ENCODE data around the gene TTC39A. TPM values are rescaled to one million over a fixed set of nuclear protein-coding genes. Genes with fewer than 3 reads are reported as not detected.
A peak's percentile ranks its signal among the peaks of the same experiment; 100 is the strongest.

The TTC39A gene
- total RNA-seq, 1 experiment from 2014 or later: 15.4 TPM

DNA sequence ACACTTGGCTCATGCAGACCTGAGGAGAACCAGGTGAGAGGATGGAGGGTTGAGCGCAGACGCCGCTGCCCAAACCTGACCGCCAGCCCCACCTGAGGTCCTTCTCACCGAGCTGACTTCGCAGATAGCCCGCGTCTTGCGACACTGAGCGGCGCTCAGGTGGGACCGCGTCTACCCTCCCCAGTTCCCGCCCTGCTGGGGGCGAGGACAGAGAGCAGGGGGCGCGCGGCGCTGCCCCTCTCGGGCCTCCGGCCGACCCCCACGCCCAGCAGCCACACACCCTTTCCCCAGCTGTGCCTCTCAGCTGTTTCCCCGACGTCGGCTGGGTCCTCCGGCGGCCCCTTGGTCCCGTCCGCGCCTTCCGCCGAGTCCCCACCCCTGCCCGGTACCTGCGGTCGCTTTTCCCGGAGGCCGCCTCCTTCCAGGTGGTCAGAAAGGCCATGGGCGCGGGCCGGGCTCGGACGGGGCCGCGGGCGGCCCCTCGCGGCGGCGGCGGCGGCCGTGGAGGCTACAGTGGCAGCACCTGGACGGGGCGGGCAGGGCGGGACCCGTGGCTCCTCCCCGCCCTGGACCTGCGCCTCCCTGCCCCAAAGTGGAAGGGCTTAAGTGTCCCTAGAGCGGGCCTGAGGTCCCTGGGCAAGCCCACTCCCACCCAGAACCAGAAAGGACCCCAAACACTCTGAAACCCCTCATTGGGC, 14.4 kb upstream of the TTC39A start:
- RAD21 ChIA-PET (ENCODE audit: low non-redundant PET in 1 of 2, low total read pairs in 2 of 2, uncharacterized antibody in 2 of 2, unreplicated experiment in 2 of 2): no interaction called here
- BruUV-seq (replicated peaks): no TSS peak
- H3K4me3 ChIP-seq (replicated peaks in 1 of 2; ENCODE audit: low read depth in 1 of 2, low read length in 2 of 2): peak overlapping the region; percentile 58 to 61
- intact Hi-C loops (cut with micrococcal nuclease): no loop called here
- H3K9me2 ChIP-seq (ENCODE audit: insufficient read depth): no peaks in the 10 kb centered on the region
- ATAC-seq (peak; percentile 95), DNase-seq (ENCODE audit: low read depth, low spot score) (no peak)
- H3K27ac ChIP-seq (ENCODE audit: low read depth, low read length): peak overlapping the region; percentile 33; the same call in 1 of the 2 replicates
- peak overlapping the region; percentile 86 for H3K4me2 ChIP-seq (ENCODE audit: low read length)
- no peaks in the 10 kb centered on the region for H3K27me3 ChIP-seq (ENCODE audit: insufficient read depth, low read length)
- no peaks in the 10 kb centered on the region for H3K9me3 ChIP-seq (ENCODE audit: control insufficient read depth in 1 of 2, insufficient read depth in 1 of 2, low read depth in 1 of 2, low read length in 2 of 2)
- POLR2A ChIA-PET: no interaction called here
- TF ChIP-seq, protein P1, sequence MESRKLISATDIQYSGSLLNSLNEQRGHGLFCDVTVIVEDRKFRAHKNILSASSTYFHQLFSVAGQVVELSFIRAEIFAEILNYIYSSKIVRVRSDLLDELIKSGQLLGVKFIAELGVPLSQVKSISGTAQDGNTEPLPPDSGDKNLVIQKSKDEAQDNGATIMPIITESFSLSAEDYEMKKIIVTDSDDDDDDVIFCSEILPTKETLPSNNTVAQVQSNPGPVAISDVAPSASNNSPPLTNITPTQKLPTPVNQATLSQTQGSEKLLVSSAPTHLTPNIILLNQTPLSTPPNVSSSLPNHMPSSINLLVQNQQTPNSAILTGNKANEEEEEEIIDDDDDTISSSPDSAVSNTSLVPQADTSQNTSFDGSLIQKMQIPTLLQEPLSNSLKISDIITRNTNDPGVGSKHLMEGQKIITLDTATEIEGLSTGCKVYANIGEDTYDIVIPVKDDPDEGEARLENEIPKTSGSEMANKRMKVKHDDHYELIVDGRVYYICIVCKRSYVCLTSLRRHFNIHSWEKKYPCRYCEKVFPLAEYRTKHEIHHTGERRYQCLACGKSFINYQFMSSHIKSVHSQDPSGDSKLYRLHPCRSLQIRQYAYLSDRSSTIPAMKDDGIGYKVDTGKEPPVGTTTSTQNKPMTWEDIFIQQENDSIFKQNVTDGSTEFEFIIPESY (IDR thresholded peaks at IDR 0.05; ENCODE audit: extremely low read depth, insufficient replicate concordance, low read length): no peak
- no peak for TF ChIP-seq JUND (IDR thresholded peaks at IDR 0.05)
- TF ChIP-seq EZH2 (IDR thresholded peaks at IDR 0.05): no peak
- TF ChIP-seq, protein P2, sequence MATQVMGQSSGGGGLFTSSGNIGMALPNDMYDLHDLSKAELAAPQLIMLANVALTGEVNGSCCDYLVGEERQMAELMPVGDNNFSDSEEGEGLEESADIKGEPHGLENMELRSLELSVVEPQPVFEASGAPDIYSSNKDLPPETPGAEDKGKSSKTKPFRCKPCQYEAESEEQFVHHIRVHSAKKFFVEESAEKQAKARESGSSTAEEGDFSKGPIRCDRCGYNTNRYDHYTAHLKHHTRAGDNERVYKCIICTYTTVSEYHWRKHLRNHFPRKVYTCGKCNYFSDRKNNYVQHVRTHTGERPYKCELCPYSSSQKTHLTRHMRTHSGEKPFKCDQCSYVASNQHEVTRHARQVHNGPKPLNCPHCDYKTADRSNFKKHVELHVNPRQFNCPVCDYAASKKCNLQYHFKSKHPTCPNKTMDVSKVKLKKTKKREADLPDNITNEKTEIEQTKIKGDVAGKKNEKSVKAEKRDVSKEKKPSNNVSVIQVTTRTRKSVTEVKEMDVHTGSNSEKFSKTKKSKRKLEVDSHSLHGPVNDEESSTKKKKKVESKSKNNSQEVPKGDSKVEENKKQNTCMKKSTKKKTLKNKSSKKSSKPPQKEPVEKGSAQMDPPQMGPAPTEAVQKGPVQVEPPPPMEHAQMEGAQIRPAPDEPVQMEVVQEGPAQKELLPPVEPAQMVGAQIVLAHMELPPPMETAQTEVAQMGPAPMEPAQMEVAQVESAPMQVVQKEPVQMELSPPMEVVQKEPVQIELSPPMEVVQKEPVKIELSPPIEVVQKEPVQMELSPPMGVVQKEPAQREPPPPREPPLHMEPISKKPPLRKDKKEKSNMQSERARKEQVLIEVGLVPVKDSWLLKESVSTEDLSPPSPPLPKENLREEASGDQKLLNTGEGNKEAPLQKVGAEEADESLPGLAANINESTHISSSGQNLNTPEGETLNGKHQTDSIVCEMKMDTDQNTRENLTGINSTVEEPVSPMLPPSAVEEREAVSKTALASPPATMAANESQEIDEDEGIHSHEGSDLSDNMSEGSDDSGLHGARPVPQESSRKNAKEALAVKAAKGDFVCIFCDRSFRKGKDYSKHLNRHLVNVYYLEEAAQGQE (IDR thresholded peaks at IDR 0.05; ENCODE audit: low read depth): no peak
- TF ChIP-seq POLR2A (IDR thresholded peaks at IDR 0.05; ENCODE audit: borderline replicate concordance, extremely low read depth, insufficient read depth, insufficient read length): no peak
- TF ChIP-seq ZFX (IDR thresholded peaks at IDR 0.05): no peak
- peaks cover 0 to 23% of the 10 kb centered on the region in 2 experiments; a peak in 3 of 4 replicates for H3K4me1 ChIP-seq (ENCODE audit: control insufficient read depth in 1 of 2, insufficient read depth in 2 of 2, low read length in 2 of 2)
- no peaks in the 10 kb centered on the region for H4K20me1 ChIP-seq (ENCODE audit: insufficient read depth)
- H2AFZ ChIP-seq (ENCODE audit: low read depth, low read length, poor library complexity, severe bottlenecking): peak overlapping the region; percentile 16
- CTCF ChIA-PET: no interaction called here
- peak overlapping the region; percentile 61 for H3K9ac ChIP-seq (ENCODE audit: low read length)
- H3K36me3 ChIP-seq (ENCODE audit: control insufficient read depth in 1 of 2, insufficient read depth in 2 of 2, low read length in 2 of 2): no peaks in the 10 kb centered on the region
- no peaks in the 10 kb centered on the region for H3K79me2 ChIP-seq (ENCODE audit: insufficient read depth, low read length)
